ENCODE measurements around the gene ADCY9.

ADCY9 gene

GRCh38 chr16:3924763-3925162 is 191.5 kb downstream of the ADCY9 start:
- ChIA-PET CTCF (interaction anchor here (3.7 kb wide), 1 partner anchor 14 kb away, joined by 23 read pairs; no protein-coding TSS in a partner anchor), POLR2A (no interaction called here)
- no peak for TF ChIP-seq CTCF (IDR thresholded peaks at IDR 0.05; ENCODE audit: insufficient read depth, low read length, missing control alignments)
- H3K4me3 ChIP-seq (ENCODE audit: low read depth, low read length) = no peak overlapping the region
- DNase-seq (ENCODE audit: low read depth, low spot score) = no peak

DNA sequence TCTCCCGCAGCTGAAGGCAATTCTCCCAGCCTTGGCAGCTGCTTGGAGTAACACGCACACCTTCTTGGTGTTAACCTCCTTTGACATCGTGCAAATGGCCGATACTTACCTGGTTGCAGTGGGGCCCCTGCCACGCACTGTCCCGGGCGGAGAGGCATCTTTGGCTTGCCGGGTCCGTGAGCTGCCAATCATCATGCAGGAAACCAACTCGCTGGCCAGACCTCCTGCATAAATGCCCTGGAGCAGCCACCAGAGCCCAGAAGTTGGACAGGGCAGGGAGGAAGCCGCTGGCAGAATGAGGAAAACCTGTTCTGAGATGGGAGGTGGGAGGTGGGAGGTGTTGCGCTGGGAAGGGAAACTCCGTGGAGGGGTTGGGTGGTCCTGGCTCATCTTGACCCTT is 194.0 kb downstream of the ADCY9 start:
- ChIA-PET POLR2A (no interaction called here), CTCF (no interaction called here)
- DNase-seq (ENCODE audit: low read depth, low spot score) = no peak
- no peak overlapping the region for H3K4me3 ChIP-seq (ENCODE audit: low read depth, low read length)
- TF ChIP-seq CTCF (IDR thresholded peaks at IDR 0.05; ENCODE audit: insufficient read depth, low read length, missing control alignments) = no peak

- TF ChIP-seq CTCF (IDR thresholded peaks at IDR 0.05; ENCODE audit: insufficient read depth, low read length, missing control alignments) = no peak
- no peak for DNase-seq (ENCODE audit: low read depth, low spot score)
- H3K4me3 ChIP-seq (ENCODE audit: low read depth, low read length) = no peak overlapping the region
- ChIA-PET POLR2A (no interaction called here), CTCF (interaction anchor here (0.7 to 1.5 kb wide), 4 partner anchors 12 to 334 kb away, joined by 3 to 4 read pairs (median 3); no protein-coding TSS in a partner anchor)
These were observed 196.0 kb downstream of the ADCY9 start for GRCh38 chr16:3920206-3920605.

GRCh38 chr16:3919413-3919812 is 196.8 kb downstream of the ADCY9 start:
- H3K4me3 ChIP-seq (ENCODE audit: low read depth, low read length) = no peak overlapping the region
- CTCF ChIA-PET = interaction anchor here (0.7 to 1.2 kb wide), 3 partner anchors 9 to 334 kb away, joined by 3 to 4 read pairs (median 3); no protein-coding TSS in a partner anchor
- TF ChIP-seq CTCF (IDR thresholded peaks at IDR 0.05; ENCODE audit: insufficient read depth, low read length, missing control alignments) = no peak
- POLR2A ChIA-PET = no interaction called here
- DNase-seq (ENCODE audit: low read depth, low spot score) = no peak

GRCh38 chr16:3915426-3916260 is 200.6 kb downstream of the ADCY9 start:
- CTCF ChIA-PET = interaction anchor here (1.4 to 1.6 kb wide), 2 partner anchors 16 to 338 kb away, joined by 4 read pairs; no protein-coding TSS in a partner anchor
- no peak for TF ChIP-seq CTCF (IDR thresholded peaks at IDR 0.05; ENCODE audit: insufficient read depth, low read length, missing control alignments)
- H3K4me3 ChIP-seq (ENCODE audit: low read depth, low read length) = no peak overlapping the region
- POLR2A ChIA-PET = no interaction called here
- DNase-seq (ENCODE audit: low read depth, low spot score) = no peak

DNA sequence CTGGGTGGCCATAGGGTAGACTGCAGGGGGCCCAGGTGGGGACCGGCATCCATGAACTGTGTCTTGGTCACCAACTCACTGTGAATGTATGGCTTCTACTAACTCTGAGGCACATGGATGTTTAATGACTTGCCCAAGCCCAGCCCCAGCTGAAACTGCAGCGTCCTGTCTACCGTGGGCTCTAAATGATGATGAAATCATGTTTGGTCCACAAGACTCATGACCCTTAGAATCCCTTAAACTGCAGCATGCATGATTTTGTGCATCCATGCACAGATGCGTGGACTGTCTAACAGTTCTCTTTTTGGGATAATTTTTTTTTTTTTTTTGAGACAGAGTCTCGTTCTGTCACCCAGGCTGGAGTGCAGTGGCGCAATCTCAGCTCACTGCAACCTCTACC is 203.3 kb downstream of the ADCY9 start:
- CTCF ChIA-PET = interaction anchor here (0.7 to 2.3 kb wide), 2 partner anchors 26 to 482 kb away, joined by 3 to 6 read pairs; no protein-coding TSS in a partner anchor
- H3K4me3 ChIP-seq (ENCODE audit: low read depth, low read length) = no peak overlapping the region
- no peak for DNase-seq (ENCODE audit: low read depth, low spot score)
- POLR2A ChIA-PET = no interaction called here
- no peak for TF ChIP-seq CTCF (IDR thresholded peaks at IDR 0.05; ENCODE audit: insufficient read depth, low read length, missing control alignments)
